G401.6 (cell line): Measurements from ENCODE around the gene KIF1A.
"Not testable (repeated sequence)": the region's sequence is repeated elsewhere in the genome, so short reads cannot be mapped to it uniquely, and the experiment has no call there.

Experiments used
- FAIRE-seq: peaks from 2 replicates; lab custom pipeline; 2012; peaks lifted over from hg19 to GRCh38; lab: Jason Lieb, UNC

The KIF1A gene

GRCh38 chr2:240786355-240786841 lies 33.6 kb downstream of the KIF1A start:
- no peak for FAIRE-seq

GRCh38 chr2:240785424-240786335 lies 34.3 kb downstream of the KIF1A start:
- FAIRE-seq = no peak

- no peak for FAIRE-seq
Observed at GRCh38 chr2:240784629-240785423, 35.2 kb downstream of the KIF1A start.

GRCh38 chr2:240783819-240784621 lies 36.0 kb downstream of the KIF1A start:
- no peak for FAIRE-seq

- FAIRE-seq = no peak
Observed at GRCh38 chr2:240782886-240783818, 36.9 kb downstream of the KIF1A start.

- no peak for FAIRE-seq
Observed at GRCh38 chr2:240782221-240782885, 37.7 kb downstream of the KIF1A start.

GRCh38 chr2:240781471-240782220 lies 38.4 kb downstream of the KIF1A start:
- no peak for FAIRE-seq

- no peak for FAIRE-seq
Observed at GRCh38 chr2:240780023-240780700, 39.9 kb downstream of the KIF1A start.

- not testable (repeated sequence) for FAIRE-seq
Observed at GRCh38 chr2:240779250-240779832, 40.7 kb downstream of the KIF1A start.

- FAIRE-seq = no peak
Observed at GRCh38 chr2:240778426-240778825, 41.6 kb downstream of the KIF1A start.

- no peak for FAIRE-seq
Observed at GRCh38 chr2:240777456-240778212, 42.4 kb downstream of the KIF1A start.

GRCh38 chr2:240775905-240776304 lies 44.1 kb downstream of the KIF1A start:
- FAIRE-seq = no peak

GRCh38 chr2:240774856-240775255 lies 45.2 kb downstream of the KIF1A start:
- FAIRE-seq = no peak

GRCh38 chr2:240769096-240769495 lies 50.9 kb downstream of the KIF1A start:
- no peak for FAIRE-seq

GRCh38 chr2:240768216-240768615 lies 51.8 kb downstream of the KIF1A start:
- no peak for FAIRE-seq

GRCh38 chr2:240767341-240767740 lies 52.7 kb downstream of the KIF1A start:
- FAIRE-seq = no peak

- FAIRE-seq = no peak
Observed at GRCh38 chr2:240766072-240766471, 53.9 kb downstream of the KIF1A start.

- no peak for FAIRE-seq
Observed at GRCh38 chr2:240765007-240765406, 55.0 kb downstream of the KIF1A start.
